ENCODE data around the gene CBX4. TPM values are rescaled to one million over a fixed set of nuclear protein-coding genes. Genes with fewer than 3 reads are reported as not detected.
A peak's percentile ranks its signal among the peaks of the same experiment; 100 is the strongest.

CBX4 gene
- total RNA-seq, 4 donors from 2014 or later = 6.7 to 11.5 (median 10.0) TPM

- 67 to 83% methylated on average over 1 to 8 of the region's 8 CpGs for WGBS, 2 donors (ENCODE audit: low coverage in 1 of 2)
- no peak overlapping the region for H3K4me3 ChIP-seq
- H3K27ac ChIP-seq = no peak overlapping the region
- no peak for TF ChIP-seq CTCF (IDR thresholded peaks at IDR 0.05)
- TF ChIP-seq POLR2AphosphoS5 (IDR thresholded peaks at IDR 0.05) = no peak
- no peak for TF ChIP-seq EP300 (IDR thresholded peaks at IDR 0.05)
- TF ChIP-seq POLR2A (IDR thresholded peaks at IDR 0.05) = no peak
- ATAC-seq = no peak
- H3K4me1 ChIP-seq = peaks cover 0 to 12% (median 1%) of the 10 kb centered on the region in 3 donors
- peaks cover 40% of the 10 kb centered on the region for H3K27me3 ChIP-seq
- H3K9me3 ChIP-seq = no peaks in the 10 kb centered on the region
- H3K36me3 ChIP-seq = no peaks in the 10 kb centered on the region
Measured at GRCh38 chr17:79849953-79850352, 10.7 kb upstream of the CBX4 start.

GRCh38 chr17:79848370-79848766 is 9.1 kb upstream of the CBX4 start:
- H3K4me3 ChIP-seq = no peak overlapping the region
- no peak for TF ChIP-seq EP300 (IDR thresholded peaks at IDR 0.05)
- no peak for TF ChIP-seq POLR2A (IDR thresholded peaks at IDR 0.05)
- H3K4me1 ChIP-seq = peaks cover 0 to 28% (median 15%) of the 10 kb centered on the region in 3 donors
- H3K36me3 ChIP-seq = no peaks in the 10 kb centered on the region
- no peak for ATAC-seq
- 87 to 100% methylated on average over 1 to 8 of the region's 8 CpGs for WGBS, 2 donors (ENCODE audit: low coverage in 1 of 2)
- peaks cover 54% of the 10 kb centered on the region for H3K27me3 ChIP-seq
- no peak overlapping the region for H3K27ac ChIP-seq
- H3K9me3 ChIP-seq = no peaks in the 10 kb centered on the region

GRCh38 chr17:79847698-79848369 is 8.6 kb upstream of the CBX4 start:
- no peaks in the 10 kb centered on the region for H3K9me3 ChIP-seq
- TF ChIP-seq POLR2A (IDR thresholded peaks at IDR 0.05) = no peak
- TF ChIP-seq EP300 (IDR thresholded peaks at IDR 0.05) = no peak
- no peak for TF ChIP-seq CTCF (IDR thresholded peaks at IDR 0.05)
- TF ChIP-seq POLR2AphosphoS5 (IDR thresholded peaks at IDR 0.05) = no peak
- peaks cover 0 to 28% (median 21%) of the 10 kb centered on the region in 3 donors for H3K4me1 ChIP-seq
- WGBS, 2 donors (ENCODE audit: low coverage in 1 of 2) = 81 to 82% methylated on average over 3 to 8 of the region's 12 CpGs
- H3K4me3 ChIP-seq = no peak overlapping the region
- no peak for ATAC-seq
- no peaks in the 10 kb centered on the region for H3K36me3 ChIP-seq
- H3K27me3 ChIP-seq = peaks cover 60% of the 10 kb centered on the region
- no peak overlapping the region for H3K27ac ChIP-seq

GRCh38 chr17:79845601-79845949 is 6.3 kb upstream of the CBX4 start:
- peaks cover 0 to 48% (median 32%) of the 10 kb centered on the region in 3 donors for H3K4me1 ChIP-seq
- peak; percentile 17 for ATAC-seq
- TF ChIP-seq POLR2A (IDR thresholded peaks at IDR 0.05) (no peak), CTCF (IDR thresholded peaks at IDR 0.05) (no peak), EP300 (IDR thresholded peaks at IDR 0.05) (no peak), POLR2AphosphoS5 (IDR thresholded peaks at IDR 0.05) (no peak)

GRCh38 chr17:79844869-79845600 is 5.8 kb upstream of the CBX4 start:
- Histone ChIP-seq H3K27me3 (peaks cover 82% of the 10 kb centered on the region), H3K27ac (peak overlapping the region in 3 of 4 donors; percentile 45 to 64 (median 49)), H3K9me3 (peaks cover 0 to 15% (median 0%) of the 10 kb centered on the region in 3 donors), H3K4me1 (peaks cover 0 to 53% (median 37%) of the 10 kb centered on the region in 3 donors), H3K4me3 (peak overlapping the region; percentile 29 to 61), H3K36me3 (no peaks in the 10 kb centered on the region)
- no peak for TF ChIP-seq POLR2AphosphoS5 (IDR thresholded peaks at IDR 0.05)
- peak in 3 of 4 experiments; percentile 13 to 95 (median 48) for TF ChIP-seq CTCF (IDR thresholded peaks at IDR 0.05)
- 10 to 52% methylated on average over 2 to 3 of the region's 38 CpGs for WGBS, 2 donors (ENCODE audit: low coverage in 1 of 2)
- peak; percentile 42 for ATAC-seq

More at GRCh38 chr17:79845601-79845949, 6.3 kb upstream of the CBX4 start:
- H3K27me3 ChIP-seq = peaks cover 78% of the 10 kb centered on the region
- no peaks in the 10 kb centered on the region for H3K36me3 ChIP-seq
- no peak overlapping the region for H3K4me3 ChIP-seq
- peak overlapping the region in 3 of 4 donors; percentile 45 to 64 (median 49) for H3K27ac ChIP-seq
- peaks cover 0 to 9% (median 0%) of the 10 kb centered on the region in 3 donors for H3K9me3 ChIP-seq
- WGBS, 2 donors (ENCODE audit: low coverage in 1 of 2) = 17 to 48% methylated on average over 6 to 7 of the region's 7 CpGs

All from gastroesophageal sphincter (tissue), 4 donors.